ENCODE measurements around the gene PLCXD3. TPM values are rescaled to one million over a fixed set of nuclear protein-coding genes. Genes with fewer than 3 reads are reported as not detected.
"Not testable (repeated sequence)": the region's sequence is repeated elsewhere in the genome, so short reads cannot be mapped to it uniquely, and the experiment has no call there.

Gene PLCXD3
- total RNA-seq, 2 experiments from 2014 or later, result not detected

- no peaks in the 10 kb centered on the region for H3K4me1 Mint-ChIP-seq
- H3K27ac Mint-ChIP-seq, result no peak overlapping the region
- H3K27me3 Mint-ChIP-seq, result peaks cover 31% of the 10 kb centered on the region
- CTCF ChIA-PET, result no interaction called here
- POLR2A ChIA-PET, result no interaction called here
- H3K9me3 Mint-ChIP-seq, result no peaks in the 10 kb centered on the region
- no peaks in the 10 kb centered on the region for H3K36me3 Mint-ChIP-seq (ENCODE audit: low read depth)
- DNase-seq, result no peak
- H3K4me3 Mint-ChIP-seq, result no peak overlapping the region
These were observed 840 bp upstream of the PLCXD3 start for GRCh38 chr5:41511241-41511640.

- no peaks in the 10 kb centered on the region for H3K36me3 Mint-ChIP-seq (ENCODE audit: low read depth)
- DNase-seq, result no peak
- no peak overlapping the region for H3K4me3 Mint-ChIP-seq
- POLR2A ChIA-PET, result no interaction called here
- H3K27me3 Mint-ChIP-seq, result peaks cover 31% of the 10 kb centered on the region
- no peak overlapping the region for H3K27ac Mint-ChIP-seq
- no peaks in the 10 kb centered on the region for H3K4me1 Mint-ChIP-seq
- CTCF ChIA-PET, result no interaction called here
- no peaks in the 10 kb centered on the region for H3K9me3 Mint-ChIP-seq
These were observed 814 bp downstream of the PLCXD3 start for GRCh38 chr5:41509399-41510175.

GRCh38 chr5:41508696-41509398 is 1.6 kb downstream of the PLCXD3 start:
- no peaks in the 10 kb centered on the region for H3K9me3 Mint-ChIP-seq
- peaks cover 31% of the 10 kb centered on the region for H3K27me3 Mint-ChIP-seq
- H3K4me1 Mint-ChIP-seq, result no peaks in the 10 kb centered on the region
- H3K4me3 Mint-ChIP-seq, result no peak overlapping the region
- no peak for DNase-seq
- no peak overlapping the region for H3K27ac Mint-ChIP-seq
- no peaks in the 10 kb centered on the region for H3K36me3 Mint-ChIP-seq (ENCODE audit: low read depth)
- ChIA-PET CTCF (no interaction called here), POLR2A (no interaction called here)

GRCh38 chr5:41508186-41508585 is 2.2 kb downstream of the PLCXD3 start:
- Mint-ChIP-seq H3K4me1 (no peaks in the 10 kb centered on the region), H3K9me3 (no peaks in the 10 kb centered on the region), H3K27ac (no peak overlapping the region), H3K27me3 (peaks cover 31% of the 10 kb centered on the region), H3K36me3 (ENCODE audit: low read depth) (no peaks in the 10 kb centered on the region), H3K4me3 (no peak overlapping the region)
- no peak for DNase-seq
- ChIA-PET CTCF (no interaction called here), POLR2A (no interaction called here)

GRCh38 chr5:41507501-41507900 is 2.9 kb downstream of the PLCXD3 start:
- no peaks in the 10 kb centered on the region for H3K4me1 Mint-ChIP-seq
- ChIA-PET POLR2A (no interaction called here), CTCF (no interaction called here)
- H3K36me3 Mint-ChIP-seq (ENCODE audit: low read depth), result no peaks in the 10 kb centered on the region
- DNase-seq, result no peak
- H3K4me3 Mint-ChIP-seq, result no peak overlapping the region
- H3K9me3 Mint-ChIP-seq, result no peaks in the 10 kb centered on the region
- no peak overlapping the region for H3K27ac Mint-ChIP-seq
- H3K27me3 Mint-ChIP-seq, result peaks cover 31% of the 10 kb centered on the region

GRCh38 chr5:41503860-41504259 is 6.5 kb downstream of the PLCXD3 start:
- Mint-ChIP-seq H3K27me3 (peaks cover 5% of the 10 kb centered on the region), H3K9me3 (no peaks in the 10 kb centered on the region), H3K36me3 (ENCODE audit: low read depth) (no peaks in the 10 kb centered on the region), H3K4me3 (no peak overlapping the region), H3K4me1 (no peaks in the 10 kb centered on the region), H3K27ac (no peak overlapping the region)
- no peak for DNase-seq
- ChIA-PET POLR2A (no interaction called here), CTCF (no interaction called here)

GRCh38 chr5:41503310-41503709 is 7.1 kb downstream of the PLCXD3 start:
- Mint-ChIP-seq H3K27ac (no peak overlapping the region), H3K4me1 (no peaks in the 10 kb centered on the region), H3K27me3 (peaks cover 2% of the 10 kb centered on the region), H3K9me3 (no peaks in the 10 kb centered on the region), H3K36me3 (ENCODE audit: low read depth) (no peaks in the 10 kb centered on the region), H3K4me3 (no peak overlapping the region)
- ChIA-PET CTCF (no interaction called here), POLR2A (no interaction called here)
- no peak for DNase-seq

GRCh38 chr5:41493490-41494126 is 16.8 kb downstream of the PLCXD3 start:
- H3K4me1 Mint-ChIP-seq; H3K9me3 Mint-ChIP-seq; H3K4me3 Mint-ChIP-seq; H3K27me3 Mint-ChIP-seq; H3K36me3 Mint-ChIP-seq (ENCODE audit: low read depth); DNase-seq; POLR2A ChIA-PET; CTCF ChIA-PET; H3K27ac Mint-ChIP-seq: not testable (repeated sequence)

GRCh38 chr5:41485533-41485932 is 24.9 kb downstream of the PLCXD3 start:
- Mint-ChIP-seq H3K27ac (no peak overlapping the region), H3K4me3 (no peak overlapping the region), H3K4me1 (peaks cover 18% of the 10 kb centered on the region), H3K27me3 (no peaks in the 10 kb centered on the region), H3K36me3 (ENCODE audit: low read depth) (peaks cover 2% of the 10 kb centered on the region), H3K9me3 (no peaks in the 10 kb centered on the region)
- ChIA-PET POLR2A (no interaction called here), CTCF (no interaction called here)
- DNase-seq, result no peak

GRCh38 chr5:41482715-41483114 is 27.7 kb downstream of the PLCXD3 start:
- H3K36me3 Mint-ChIP-seq (ENCODE audit: low read depth), result peaks cover 2% of the 10 kb centered on the region
- DNase-seq, result no peak
- no peaks in the 10 kb centered on the region for H3K27me3 Mint-ChIP-seq
- peak overlapping the region; percentile 11 for H3K27ac Mint-ChIP-seq
- POLR2A ChIA-PET, result no interaction called here
- CTCF ChIA-PET, result no interaction called here
- peaks cover 18% of the 10 kb centered on the region for H3K4me1 Mint-ChIP-seq
- no peak overlapping the region for H3K4me3 Mint-ChIP-seq
- H3K9me3 Mint-ChIP-seq, result no peaks in the 10 kb centered on the region

GRCh38 chr5:41482173-41482572 is 28.2 kb downstream of the PLCXD3 start:
- Mint-ChIP-seq H3K4me3 (no peak overlapping the region), H3K9me3 (no peaks in the 10 kb centered on the region), H3K4me1 (peaks cover 18% of the 10 kb centered on the region), H3K36me3 (ENCODE audit: low read depth) (peaks cover 2% of the 10 kb centered on the region), H3K27ac (no peak overlapping the region), H3K27me3 (no peaks in the 10 kb centered on the region)
- no peak for DNase-seq
- ChIA-PET CTCF (no interaction called here), POLR2A (no interaction called here)

- CTCF ChIA-PET; DNase-seq; H3K4me1 Mint-ChIP-seq; H3K36me3 Mint-ChIP-seq (ENCODE audit: low read depth); H3K27me3 Mint-ChIP-seq; POLR2A ChIA-PET; H3K4me3 Mint-ChIP-seq; H3K27ac Mint-ChIP-seq: not testable (repeated sequence)
- H3K9me3 Mint-ChIP-seq, result peaks cover 13% of the 10 kb centered on the region
These were observed 38.7 kb downstream of the PLCXD3 start for GRCh38 chr5:41471571-41472208.

- POLR2A ChIA-PET, result no interaction called here
- H3K4me1 Mint-ChIP-seq, result no peaks in the 10 kb centered on the region
- DNase-seq, result no peak
- H3K36me3 Mint-ChIP-seq (ENCODE audit: low read depth), result no peaks in the 10 kb centered on the region
- CTCF ChIA-PET, result no interaction called here
- H3K27me3 Mint-ChIP-seq, result no peaks in the 10 kb centered on the region
- no peak overlapping the region for H3K27ac Mint-ChIP-seq
- H3K9me3 Mint-ChIP-seq, result no peaks in the 10 kb centered on the region
- no peak overlapping the region for H3K4me3 Mint-ChIP-seq
These were observed 44.8 kb downstream of the PLCXD3 start for GRCh38 chr5:41465493-41466171.

Measured in activated CD4-positive, alpha-beta memory T cell treated with anti-CD3 and anti-CD28 coated beads, Interleukin-2, amount 10 ng/mL, durations not matched to agents 7 days and 5 days (primary cell).